Prostate gland (tissue), 2 donors: Measurements from ENCODE around the gene PIGR. TPM values are rescaled to one million over a fixed set of nuclear protein-coding genes. Genes with fewer than 3 reads are reported as not detected.

Source experiments
- DNase-seq: peaks from one replicate; pipeline ENCODE4 v3.0.0-alpha.2; 2019; ENCODE audit warnings: low spot score
- H3K27ac ChIP-seq, 2 donors: fragments of 200-600 bp; sonication (generic); 2 replicates each; pipeline ENCODE4 v1.5.1; 2017 to 2019
- H3K27me3 ChIP-seq: fragments of 200-600 bp; sonication (generic); replicated peaks from 2 replicates; pipeline ENCODE4 v1.5.1; 2019; ENCODE audit not compliant: insufficient read depth
- H3K36me3 ChIP-seq, 2 donors: fragments of 200-600 bp; sonication (generic); 1 replicate in 1 of 2; 2 replicates in 1 of 2; pipeline versions ENCODE4 v1.5.1 to v1.8.1; 2017 to 2019
- H3K4me1 ChIP-seq: fragments of 200-600 bp; sonication (generic); replicated peaks from 2 replicates; pipeline ENCODE4 v1.5.1; 2019
- H3K4me3 ChIP-seq, 2 donors: fragments of 200-600 bp; sonication (generic); 2 replicates each; pipeline ENCODE4 v1.5.1; 2017 to 2019
- H3K9me3 ChIP-seq: fragments of 200-600 bp; sonication (generic); 2 replicates; pipeline ENCODE4 v1.5.1; 2017
- CTCF ChIP-seq, 4 experiments: fragments of 200-600 bp in 2 of 4; fragments of 450-650 bp in 2 of 4; sonication (generic) in 2 of 4; IDR thresholded peaks; 1 replicate in 3 of 4; 2 replicates in 1 of 4; pipeline ENCODE4 v1.5.1; 2016 to 2019; ENCODE audit warnings: antibody characterized with exemption in 4 of 4, mild to moderate bottlenecking in 2 of 4, moderate library complexity in 2 of 4
- POLR2A ChIP-seq: fragments of 450-650 bp; IDR thresholded peaks from one replicate; pipeline ENCODE4 v1.6.1; 2016; ENCODE audit warnings: antibody characterized with exemption, mild to moderate bottlenecking
- POLR2AphosphoS5 ChIP-seq: sonication (generic); formaldehyde crosslinking; IDR thresholded peaks from one replicate; pipeline ENCODE4 v1.6.1; 2017; ENCODE audit warnings: antibody characterized with exemption
- WGBS: methylation state at CpG from one replicate; pipeline ENCODE4 v1.1.5; 2018; 5-methylcytosine and 5-hydroxymethylcytosine counted together
- intact Hi-C: fragments of 100-400 bp; cut with DNase I; formaldehyde crosslinking; loops from one replicate; pipeline ENCODE4 v1.14.2; 2022
- total RNA-seq, 2 donors: library from RNA; depleted of rRNA; stranded (reverse); fragments of >200 nt; gene quantifications; one replicate each; pipeline ENCODE4 v1.1.0, GENCODE V29; 2016

Gene PIGR
- total RNA-seq, 2 donors from 2014 or later: 1.9 to 91.7 TPM

GRCh38 chr1:206952171-206952570 lies 5.9 kb upstream of the PIGR start:
- no peaks in the 10 kb centered on the region for H3K4me1 ChIP-seq
- no peak for DNase-seq
- H3K36me3 ChIP-seq: no peaks in the 10 kb centered on the region
- 57% methylated on average over 4 of the region's 4 CpGs for WGBS
- no peaks in the 10 kb centered on the region for H3K9me3 ChIP-seq
- no peak overlapping the region for H3K27ac ChIP-seq
- no peak overlapping the region for H3K4me3 ChIP-seq
- no peaks in the 10 kb centered on the region for H3K27me3 ChIP-seq
- TF ChIP-seq POLR2AphosphoS5: no peak
- no peak for TF ChIP-seq CTCF (IDR thresholded peaks at IDR 0.05)
- TF ChIP-seq POLR2A: no peak
- intact Hi-C loops: no loop called here

GRCh38 chr1:206951318-206952100 lies 5.2 kb upstream of the PIGR start:
- intact Hi-C loops: no loop called here
- 85% methylated on average over 4 of the region's 4 CpGs for WGBS
- H3K4me1 ChIP-seq: no peaks in the 10 kb centered on the region
- no peak overlapping the region for H3K4me3 ChIP-seq
- H3K27me3 ChIP-seq: no peaks in the 10 kb centered on the region
- TF ChIP-seq POLR2A (no peak), CTCF (IDR thresholded peaks at IDR 0.05) (no peak), POLR2AphosphoS5 (no peak)
- H3K27ac ChIP-seq: no peak overlapping the region
- H3K9me3 ChIP-seq: no peaks in the 10 kb centered on the region
- H3K36me3 ChIP-seq: no peaks in the 10 kb centered on the region
- DNase-seq: no peak

GRCh38 chr1:206949641-206950040 lies 3.4 kb upstream of the PIGR start:
- Histone ChIP-seq H3K9me3 (no peaks in the 10 kb centered on the region), H3K4me3 (no peak overlapping the region), H3K36me3 (no peaks in the 10 kb centered on the region), H3K27ac (no peak overlapping the region), H3K4me1 (no peaks in the 10 kb centered on the region), H3K27me3 (no peaks in the 10 kb centered on the region)
- no peak for DNase-seq
- no peak for TF ChIP-seq POLR2AphosphoS5
- no peak for TF ChIP-seq CTCF (IDR thresholded peaks at IDR 0.05)
- TF ChIP-seq POLR2A: no peak
- intact Hi-C loops: no loop called here
- 95% methylated on average over 5 of the region's 5 CpGs for WGBS

GRCh38 chr1:206949208-206949607 lies 2.9 kb upstream of the PIGR start:
- 94% methylated on average over 4 of the region's 4 CpGs for WGBS
- no peaks in the 10 kb centered on the region for H3K27me3 ChIP-seq
- no peak for DNase-seq

More at GRCh38 chr1:206949208-206949607, 2.9 kb upstream of the PIGR start:
- H3K27ac ChIP-seq: no peak overlapping the region
- no peaks in the 10 kb centered on the region for H3K9me3 ChIP-seq
- H3K4me3 ChIP-seq: no peak overlapping the region
- no peaks in the 10 kb centered on the region for H3K36me3 ChIP-seq
- intact Hi-C loops: no loop called here
- H3K4me1 ChIP-seq: no peaks in the 10 kb centered on the region
- TF ChIP-seq POLR2A: no peak
- TF ChIP-seq POLR2AphosphoS5: no peak
- TF ChIP-seq CTCF (IDR thresholded peaks at IDR 0.05): no peak
